ENCODE measurements around the gene FRMPD1.

The FRMPD1 gene

DNA sequence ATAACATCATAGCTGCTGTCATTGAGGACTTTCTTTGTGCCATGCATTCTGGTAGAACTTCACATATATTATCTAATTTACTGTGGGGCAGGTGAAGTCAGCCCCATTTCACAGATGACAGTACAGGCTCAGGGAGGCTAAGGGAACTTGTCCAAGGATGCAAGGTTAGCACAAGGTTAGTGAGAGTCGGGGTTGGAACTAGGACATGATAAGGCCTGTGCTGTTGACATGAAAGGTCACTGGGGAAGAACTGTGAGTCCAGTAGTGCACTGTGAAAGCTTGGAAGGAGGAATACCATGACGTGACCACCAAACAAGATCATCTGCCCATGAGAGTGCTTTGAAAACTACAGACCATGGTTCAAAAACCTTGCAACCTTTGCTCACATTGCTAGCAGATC is 26.7 kb downstream of the FRMPD1 start:
- DNase-seq (ENCODE audit: low spot score in 2 of 2), result no peak
- Histone ChIP-seq H3K4me1 (no peaks in the 10 kb centered on the region), H3K9me3 (no peaks in the 10 kb centered on the region; the same call in 1 of the 2 replicates), H3K4me3 (no peak overlapping the region), H3K36me3 (replicated peaks) (no peaks in the 10 kb centered on the region), H3K27me3 (ENCODE audit: low read depth) (peaks cover 3% of the 10 kb centered on the region; the same call in 1 of the 2 replicates)
- in situ Hi-C loops (cut with MboI; ENCODE audit: low sequenced_read_pairs), result no loop called here

DNA sequence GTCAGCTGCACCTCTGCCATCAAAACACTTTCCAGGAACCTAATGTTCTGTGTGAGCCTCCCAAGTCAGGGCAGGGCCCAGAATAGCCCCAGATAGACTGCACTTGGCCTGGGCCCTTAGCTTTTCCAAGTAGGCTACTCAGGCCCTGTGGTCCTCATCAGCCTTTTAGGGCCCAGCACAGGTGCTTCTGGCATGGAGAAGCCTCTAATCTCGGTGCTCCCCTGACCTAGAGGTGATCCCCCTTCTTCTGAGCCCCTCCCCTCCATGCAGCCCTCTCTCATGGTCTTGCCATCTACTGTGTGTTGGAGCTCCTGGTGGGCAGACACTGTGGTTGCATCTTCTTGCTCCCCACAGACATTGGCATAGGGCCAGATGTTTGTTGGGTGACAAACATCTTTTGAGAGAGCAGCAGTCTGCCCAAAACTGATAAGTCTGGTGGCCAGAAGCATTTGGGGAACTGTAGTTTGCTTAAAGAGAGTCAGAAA is 28.1 kb downstream of the FRMPD1 start:
- H3K4me3 ChIP-seq, result no peak overlapping the region
- no peak for DNase-seq (ENCODE audit: low spot score in 2 of 2)
- peaks cover 6% of the 10 kb centered on the region; the same call in 1 of the 2 replicates for H3K27me3 ChIP-seq (ENCODE audit: low read depth)
- no peaks in the 10 kb centered on the region for H3K36me3 ChIP-seq (replicated peaks)
- H3K4me1 ChIP-seq, result no peaks in the 10 kb centered on the region
- no peaks in the 10 kb centered on the region; the same call in 1 of the 2 replicates for H3K9me3 ChIP-seq
- in situ Hi-C loops (cut with MboI; ENCODE audit: low sequenced_read_pairs), result no loop called here

DNA sequence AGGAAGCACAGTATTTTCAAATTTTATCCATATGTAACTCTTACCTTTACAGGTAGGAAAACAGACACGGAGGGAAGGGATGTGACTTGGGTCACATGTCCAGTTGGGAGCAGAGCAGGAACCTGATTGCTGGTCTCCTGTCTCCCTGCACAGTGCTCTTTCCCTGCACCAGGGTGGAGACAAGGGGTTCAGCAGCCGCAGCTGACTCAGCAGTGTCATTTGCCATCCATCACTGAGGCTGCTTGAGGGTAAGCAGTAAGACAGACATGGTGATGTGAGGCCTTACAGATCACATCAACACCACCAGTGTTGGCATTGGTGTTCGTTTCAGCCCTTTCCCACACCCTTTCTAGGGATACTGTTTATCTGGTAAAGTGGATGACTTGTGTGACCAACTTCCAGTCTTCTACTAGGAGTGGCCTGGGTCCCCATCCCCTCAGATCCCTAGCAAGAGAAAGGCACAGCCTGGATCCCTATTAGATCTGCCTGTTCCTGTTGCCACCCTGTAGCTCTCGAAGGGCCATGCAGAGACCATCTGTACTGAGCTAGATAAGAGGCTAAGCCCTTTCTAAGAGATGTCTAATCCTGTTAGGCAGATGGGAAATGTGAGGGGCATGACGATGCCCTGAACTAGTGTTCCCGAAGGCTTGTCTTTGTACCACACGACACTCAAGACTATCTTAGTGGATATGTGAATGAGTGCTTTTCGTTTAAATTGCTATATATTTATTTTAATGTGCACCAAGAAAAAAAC is 29.1 kb downstream of the FRMPD1 start:
- no peaks in the 10 kb centered on the region; the same call in 1 of the 2 replicates for H3K9me3 ChIP-seq
- H3K4me1 ChIP-seq, result no peaks in the 10 kb centered on the region
- in situ Hi-C loops (cut with MboI; ENCODE audit: low sequenced_read_pairs), result no loop called here

GRCh38 chr9:37682951-37683350 is 32.2 kb downstream of the FRMPD1 start:
- peaks cover 6% of the 10 kb centered on the region; the same call in 1 of the 2 replicates for H3K27me3 ChIP-seq (ENCODE audit: low read depth)
- in situ Hi-C loops (cut with MboI; ENCODE audit: low sequenced_read_pairs), result no loop called here
- DNase-seq (ENCODE audit: low spot score in 2 of 2), result no peak
- no peak overlapping the region for H3K4me3 ChIP-seq
- H3K9me3 ChIP-seq, result no peaks in the 10 kb centered on the region; the same call in 1 of the 2 replicates
- no peaks in the 10 kb centered on the region for H3K4me1 ChIP-seq
- no peaks in the 10 kb centered on the region for H3K36me3 ChIP-seq (replicated peaks)

More for the DNA sequence above, 29.1 kb downstream of the FRMPD1 start:
- peaks cover 6% of the 10 kb centered on the region; the same call in 1 of the 2 replicates for H3K27me3 ChIP-seq (ENCODE audit: low read depth)
- H3K4me3 ChIP-seq, result no peak overlapping the region
- no peak for DNase-seq (ENCODE audit: low spot score in 2 of 2)
- no peaks in the 10 kb centered on the region for H3K36me3 ChIP-seq (replicated peaks)

DNA sequence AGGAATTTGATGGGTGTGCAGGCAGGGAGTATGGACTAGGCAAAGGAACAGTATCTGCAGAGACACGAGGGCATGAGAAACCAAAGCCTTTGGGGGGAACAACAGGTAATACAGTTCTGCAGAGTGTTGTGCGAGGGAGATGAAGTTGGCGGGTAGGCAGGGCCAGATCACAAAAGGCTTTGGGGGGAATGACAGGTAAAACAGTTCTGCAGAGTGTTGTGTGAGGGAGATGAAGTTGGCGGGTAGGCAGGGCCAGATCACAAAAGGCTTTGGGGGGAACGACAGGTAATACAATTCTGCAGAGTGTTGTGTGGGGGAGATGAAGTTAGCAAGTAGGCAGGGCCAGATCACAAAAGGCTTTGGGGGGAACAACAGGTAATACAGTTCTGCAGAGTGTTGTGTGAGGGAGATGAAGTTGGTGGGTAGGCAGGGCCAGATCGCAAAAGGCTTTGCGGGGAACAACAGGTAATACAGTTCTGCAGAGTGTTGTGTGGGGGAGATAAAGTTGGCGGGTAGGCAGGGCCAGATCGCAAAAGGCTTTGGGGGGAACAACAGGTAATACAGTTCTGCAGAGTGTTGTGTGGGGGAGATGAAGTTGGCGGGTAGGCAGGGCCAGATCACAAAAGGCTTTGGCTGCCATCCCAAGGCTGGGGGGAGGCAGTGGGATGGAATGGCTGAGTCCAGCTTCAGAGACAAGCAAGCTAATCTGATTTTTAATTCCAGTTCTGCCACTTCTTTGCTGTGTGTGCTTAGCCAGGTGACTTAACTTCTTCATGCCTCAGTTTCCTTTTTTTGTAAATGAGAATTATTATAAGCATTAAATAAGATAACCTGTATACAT is 33.0 kb downstream of the FRMPD1 start:
- Histone ChIP-seq H3K36me3 (replicated peaks) (no peaks in the 10 kb centered on the region), H3K4me1 (no peaks in the 10 kb centered on the region), H3K9me3 (no peaks in the 10 kb centered on the region; the same call in 1 of the 2 replicates), H3K27me3 (ENCODE audit: low read depth) (peaks cover 6% of the 10 kb centered on the region; the same call in 1 of the 2 replicates), H3K4me3 (no peak overlapping the region)
- no peak for DNase-seq (ENCODE audit: low spot score in 2 of 2)
- in situ Hi-C loops (cut with MboI; ENCODE audit: low sequenced_read_pairs), result no loop called here

DNA sequence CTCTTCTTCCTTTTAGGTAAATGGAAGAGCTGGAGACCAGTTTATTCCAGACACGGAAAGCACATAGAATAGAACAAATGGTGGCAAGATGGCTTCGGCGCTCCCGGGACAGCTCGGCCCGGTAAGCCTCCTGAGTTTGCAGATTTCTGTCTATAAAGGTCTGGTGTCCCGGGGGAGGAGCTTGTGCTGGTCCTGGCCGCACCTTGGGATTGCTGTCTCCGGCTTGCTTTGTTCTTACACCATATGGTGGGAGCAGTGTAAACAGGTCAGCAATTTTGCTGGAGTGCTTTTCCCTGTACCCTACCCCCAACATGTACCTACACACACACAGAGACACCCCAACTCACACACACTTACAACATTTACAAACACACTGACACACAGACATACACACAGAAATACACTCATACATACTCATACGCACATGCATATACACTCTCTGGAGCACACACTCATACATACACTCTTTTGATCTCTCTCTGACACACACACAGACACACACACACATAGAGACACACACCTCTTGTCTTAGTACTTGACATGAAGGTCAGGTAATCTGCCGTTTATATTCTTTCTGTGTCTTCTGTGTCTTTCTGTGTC is 42.0 kb downstream of the FRMPD1 start:
- DNase-seq (ENCODE audit: low spot score in 2 of 2), result no peak

DNA sequence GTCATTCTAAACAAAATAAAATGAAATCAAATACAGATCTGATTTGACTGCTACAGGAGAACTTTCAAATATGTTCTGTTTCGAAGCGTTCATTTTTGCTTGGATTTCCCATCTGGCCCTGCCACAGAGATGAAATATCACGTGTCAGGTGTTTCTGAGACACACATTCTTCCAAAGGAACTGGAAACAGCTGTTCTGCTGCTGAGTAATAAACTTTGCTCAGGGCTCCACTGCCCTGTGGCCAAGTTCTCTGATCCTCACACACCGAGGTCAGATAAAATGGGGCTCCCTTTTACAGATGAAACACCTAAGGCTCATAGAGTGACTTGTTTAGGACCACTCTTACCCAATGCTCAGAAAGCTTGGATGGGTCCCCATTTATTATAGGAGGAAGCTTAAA is 42.5 kb downstream of the FRMPD1 start:
- Histone ChIP-seq H3K36me3 (replicated peaks) (no peaks in the 10 kb centered on the region), H3K4me3 (no peak overlapping the region), H3K27me3 (ENCODE audit: low read depth) (peaks cover 20% of the 10 kb centered on the region), H3K4me1 (no peaks in the 10 kb centered on the region), H3K9me3 (no peaks in the 10 kb centered on the region)
- in situ Hi-C loops (cut with MboI; ENCODE audit: low sequenced_read_pairs), result no loop called here
- no peak for DNase-seq (ENCODE audit: low spot score in 2 of 2)

More for the DNA sequence above, 42.0 kb downstream of the FRMPD1 start:
- Histone ChIP-seq H3K9me3 (no peaks in the 10 kb centered on the region), H3K36me3 (replicated peaks) (no peaks in the 10 kb centered on the region), H3K27me3 (ENCODE audit: low read depth) (peaks cover 20% of the 10 kb centered on the region), H3K4me3 (no peak overlapping the region), H3K4me1 (no peaks in the 10 kb centered on the region)
- in situ Hi-C loops (cut with MboI; ENCODE audit: low sequenced_read_pairs), result no loop called here

DNA sequence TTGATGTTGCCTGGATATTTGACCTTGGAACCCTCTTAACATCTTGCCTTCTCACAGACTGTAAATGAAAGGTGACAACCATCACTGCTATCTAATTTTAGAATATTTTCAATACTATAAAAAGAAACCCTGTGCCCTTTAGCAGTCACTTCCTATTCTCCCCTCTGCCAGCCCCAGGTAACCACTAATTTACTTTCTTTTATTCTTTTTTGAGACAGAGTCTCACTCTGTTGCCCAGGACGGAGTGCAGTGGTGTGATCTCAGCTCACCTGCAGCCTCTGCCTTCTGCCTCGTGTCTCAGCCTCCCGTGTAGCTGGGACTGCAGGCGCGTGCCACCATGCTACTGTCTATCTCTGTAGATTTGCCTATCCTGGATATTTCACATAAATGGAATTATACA is 43.6 kb downstream of the FRMPD1 start:
- Histone ChIP-seq H3K4me3 (no peak overlapping the region), H3K27me3 (ENCODE audit: low read depth) (peaks cover 15% of the 10 kb centered on the region), H3K9me3 (no peaks in the 10 kb centered on the region), H3K36me3 (replicated peaks) (no peaks in the 10 kb centered on the region), H3K4me1 (no peaks in the 10 kb centered on the region)
- DNase-seq (ENCODE audit: low spot score in 2 of 2), result no peak
- in situ Hi-C loops (cut with MboI; ENCODE audit: low sequenced_read_pairs), result no loop called here

- in situ Hi-C loops (cut with MboI; ENCODE audit: low sequenced_read_pairs), result no loop called here
- Histone ChIP-seq H3K27me3 (ENCODE audit: low read depth) (peaks cover 9% of the 10 kb centered on the region; the same call in 1 of the 2 replicates), H3K36me3 (replicated peaks) (no peaks in the 10 kb centered on the region), H3K4me3 (no peak overlapping the region), H3K4me1 (no peaks in the 10 kb centered on the region), H3K9me3 (no peaks in the 10 kb centered on the region)
- DNase-seq (ENCODE audit: low spot score in 2 of 2), result no peak
These were observed 45.8 kb downstream of the FRMPD1 start for GRCh38 chr9:37696528-37696927.

DNA sequence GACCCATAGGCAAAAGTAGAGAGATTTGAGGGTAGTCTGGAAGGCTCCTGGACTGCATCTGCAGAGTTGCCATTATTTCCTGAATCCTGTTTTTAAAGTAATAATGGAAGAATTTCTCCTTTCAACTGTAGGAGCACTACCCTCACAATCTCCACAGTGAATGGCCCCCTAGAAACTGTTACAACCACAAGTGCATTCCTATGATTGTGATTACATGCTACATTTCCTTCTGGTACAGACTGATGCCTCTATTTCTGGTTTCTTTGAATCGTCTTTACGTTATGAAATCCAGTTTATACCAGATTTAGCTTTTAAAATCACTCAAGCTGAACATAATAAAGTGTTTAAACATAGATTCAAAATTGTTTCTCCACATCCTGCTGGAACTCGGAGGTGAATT is 49.4 kb downstream of the FRMPD1 start:
- Histone ChIP-seq H3K36me3 (replicated peaks) (no peaks in the 10 kb centered on the region), H3K4me3 (no peak overlapping the region), H3K9me3 (no peaks in the 10 kb centered on the region), H3K4me1 (no peaks in the 10 kb centered on the region), H3K27me3 (ENCODE audit: low read depth) (peaks cover 3% of the 10 kb centered on the region; the same call in 1 of the 2 replicates)
- no peak for DNase-seq (ENCODE audit: low spot score in 2 of 2)
- in situ Hi-C loops (cut with MboI; ENCODE audit: low sequenced_read_pairs), result loop anchor here (5.0 kb wide), 1 partner anchor 48 kb away; the partner anchor contains the start of gene FRMPD1

GRCh38 chr9:37700900-37701299 is 50.1 kb downstream of the FRMPD1 start:
- Histone ChIP-seq H3K4me3 (no peak overlapping the region), H3K9me3 (no peaks in the 10 kb centered on the region), H3K4me1 (no peaks in the 10 kb centered on the region), H3K27me3 (ENCODE audit: low read depth) (peaks cover 3% of the 10 kb centered on the region; the same call in 1 of the 2 replicates), H3K36me3 (replicated peaks) (no peaks in the 10 kb centered on the region)
- no peak for DNase-seq (ENCODE audit: low spot score in 2 of 2)
- in situ Hi-C loops (cut with MboI; ENCODE audit: low sequenced_read_pairs), result loop anchor here (5.0 kb wide), 1 partner anchor 49 kb away; the partner anchor contains the start of gene FRMPD1

DNA sequence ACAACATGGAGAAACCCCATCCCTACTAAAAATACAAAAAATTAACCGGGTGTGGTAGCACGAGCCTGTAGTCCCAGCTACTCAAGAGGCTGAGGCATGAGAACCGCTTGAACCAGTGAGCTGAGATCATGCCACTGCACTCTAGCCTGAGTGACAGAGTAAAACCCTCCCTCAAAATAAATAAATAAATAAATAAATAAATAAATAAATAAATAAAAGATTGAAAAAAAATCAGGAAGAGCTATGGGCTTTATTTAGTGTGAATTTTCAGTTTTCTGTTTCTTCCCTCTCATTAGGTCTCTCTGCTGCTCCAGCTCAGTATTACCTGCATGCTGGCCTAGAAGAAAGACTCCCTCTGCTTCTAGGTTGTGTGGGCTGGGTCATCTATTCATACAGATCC is 55.0 kb downstream of the FRMPD1 start:
- no peaks in the 10 kb centered on the region; the same call in 1 of the 2 replicates for H3K27me3 ChIP-seq (ENCODE audit: low read depth)

DNA sequence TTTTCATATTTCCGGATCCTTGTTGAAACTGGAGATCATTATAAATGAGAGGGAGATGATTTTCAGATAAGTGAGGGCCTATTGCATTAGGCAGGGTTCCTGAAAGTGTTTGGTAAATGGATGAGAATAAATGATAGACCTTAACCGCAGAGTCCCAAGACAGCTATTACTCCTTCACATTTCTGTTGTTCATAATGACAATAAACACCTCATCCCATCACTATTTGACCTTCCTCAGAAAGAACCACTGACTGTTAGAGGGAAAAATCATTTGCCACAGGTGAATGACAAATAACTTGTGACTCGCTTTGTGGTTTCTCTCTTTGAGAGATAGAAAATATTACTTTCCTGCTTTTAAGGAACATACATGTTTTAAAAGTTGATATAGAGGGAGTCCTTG is 55.5 kb downstream of the FRMPD1 start:
- Histone ChIP-seq H3K4me1 (no peaks in the 10 kb centered on the region), H3K9me3 (no peaks in the 10 kb centered on the region), H3K4me3 (no peak overlapping the region), H3K27me3 (ENCODE audit: low read depth) (no peaks in the 10 kb centered on the region; the same call in 1 of the 2 replicates), H3K36me3 (replicated peaks) (no peaks in the 10 kb centered on the region)
- no peak for DNase-seq (ENCODE audit: low spot score in 2 of 2)
- in situ Hi-C loops (cut with MboI; ENCODE audit: low sequenced_read_pairs), result no loop called here

More for the DNA sequence above, 55.0 kb downstream of the FRMPD1 start:
- Histone ChIP-seq H3K36me3 (replicated peaks) (no peaks in the 10 kb centered on the region), H3K9me3 (no peaks in the 10 kb centered on the region), H3K4me3 (no peak overlapping the region), H3K4me1 (no peaks in the 10 kb centered on the region)
- in situ Hi-C loops (cut with MboI; ENCODE audit: low sequenced_read_pairs), result no loop called here
- no peak for DNase-seq (ENCODE audit: low spot score in 2 of 2)

Measured in HAP-1 (cell line).